Calu3 (cell line): ENCODE measurements around the gene ULBP3. TPM values are rescaled to one million over a fixed set of nuclear protein-coding genes. Genes with fewer than 3 reads are reported as not detected.
"Not testable (repeated sequence)": the region's sequence is repeated elsewhere in the genome, so short reads cannot be mapped to it uniquely, and the experiment has no call there.

Source experiments
- BruUV-seq: library from RNA; stranded (reverse); fragments of 400-500 nt; replicated peaks from 2 replicates; lab custom pipeline; 2021; lab: Mats Ljungman, UMichigan
- CTCF ChIA-PET: fragments of 300-600 bp; sonication (Branson Sonifier 250); formaldehyde crosslinking; loops from one replicate; lab custom pipeline; 2022; ENCODE audit warnings: antibody characterized with exemption; lab: Charles Lee
- DNase-seq: peaks from one replicate; pipeline ENCODE4 v3.0.0; 2022
- H3K27ac Mint-ChIP-seq: one replicate; pipeline ENCODE4 v1.8.0; 2022; ENCODE audit warnings: mixed read lengths; ENCODE audit not compliant: unreplicated experiment
- H3K27me3 Mint-ChIP-seq: one replicate; pipeline ENCODE4 v1.8.0; 2022; ENCODE audit warnings: mixed read lengths; ENCODE audit not compliant: unreplicated experiment
- H3K36me3 Mint-ChIP-seq: one replicate; pipeline ENCODE4 v1.8.0; 2022; ENCODE audit warnings: mild to moderate bottlenecking, moderate library complexity, mixed read lengths; ENCODE audit not compliant: insufficient read depth, unreplicated experiment
- H3K4me1 Mint-ChIP-seq: one replicate; pipeline ENCODE4 v1.8.0; 2022; ENCODE audit warnings: mild to moderate bottlenecking, low read depth, mixed read lengths; ENCODE audit not compliant: unreplicated experiment
- H3K4me3 Mint-ChIP-seq: one replicate; pipeline ENCODE4 v1.8.0; 2022; ENCODE audit warnings: mild to moderate bottlenecking, low read depth, moderate library complexity, mixed read lengths; ENCODE audit not compliant: unreplicated experiment
- H3K9me3 Mint-ChIP-seq: one replicate; pipeline ENCODE4 v1.8.0; 2022; ENCODE audit warnings: low read depth, mixed read lengths; ENCODE audit not compliant: unreplicated experiment
- intact Hi-C: fragments of 100-400 bp; cut with micrococcal nuclease; formaldehyde crosslinking; loops from one replicate; pipeline ENCODE4 v1.10.0; 2022; ENCODE audit not compliant: unreplicated experiment
- total RNA-seq: library from RNA; stranded (reverse); gene quantifications from 2 replicates; pipeline ENCODE4 v1.2.3, GENCODE V29; 2022
- TF ChIP-seq, protein P1 (sequence below): fragments of 200-600 bp; IDR thresholded peaks from one replicate; pipeline ENCODE4 v1.8.0; 2022; ENCODE audit warnings: antibody characterized with exemption; ENCODE audit not compliant: unreplicated experiment

ULBP3 gene
- total RNA-seq, 1 experiment from 2014 or later, result 8.4 TPM

DNA sequence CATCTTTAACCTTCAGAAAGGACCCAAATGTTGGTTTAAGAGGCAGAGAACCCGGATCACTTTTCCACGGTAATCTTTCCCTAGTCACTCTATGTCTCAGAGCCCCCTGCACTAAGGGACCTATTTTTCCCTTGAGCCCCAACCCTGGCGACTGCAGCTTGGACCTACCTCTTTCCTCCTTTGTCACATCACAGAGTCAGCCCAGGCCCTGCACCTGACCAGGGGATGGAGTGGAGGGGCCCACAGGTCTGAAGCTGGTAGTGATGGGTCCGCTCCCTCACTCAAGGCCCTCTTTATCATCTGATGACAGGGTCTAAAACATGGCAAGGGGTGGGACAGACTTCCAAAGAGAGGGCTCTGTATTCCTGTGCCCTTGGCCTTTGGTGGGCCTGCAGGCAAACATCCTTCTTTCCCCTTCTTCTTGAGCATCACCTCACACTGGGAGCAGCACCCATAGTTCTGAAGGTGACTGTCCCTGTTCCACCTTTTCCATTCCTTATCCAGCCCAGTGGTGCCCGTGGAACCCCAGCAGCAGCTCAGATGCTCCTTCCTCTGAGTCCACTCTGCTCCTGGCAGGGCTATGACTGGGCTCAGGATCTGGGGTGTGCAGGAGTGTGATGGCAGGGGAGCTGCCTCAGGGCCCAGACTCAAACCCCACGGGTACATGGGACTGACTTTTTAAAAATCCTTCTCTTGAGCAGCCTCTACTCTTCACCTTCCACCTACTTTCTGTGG is 49.9 kb downstream of the ULBP3 start:
- no peak overlapping the region for H3K27ac Mint-ChIP-seq
- H3K4me1 Mint-ChIP-seq, result peaks cover 10% of the 10 kb centered on the region
- no peak overlapping the region for H3K4me3 Mint-ChIP-seq
- H3K27me3 Mint-ChIP-seq, result peaks cover 35% of the 10 kb centered on the region
- no peaks in the 10 kb centered on the region for H3K36me3 Mint-ChIP-seq
- CTCF ChIA-PET, result no interaction called here
- DNase-seq, result no peak
- no peaks in the 10 kb centered on the region for H3K9me3 Mint-ChIP-seq
- intact Hi-C loops, result loop anchor here (5.0 kb wide), 1 partner anchor 187 kb away; no protein-coding TSS in a partner anchor
- BruUV-seq, result no TSS peak
- TF ChIP-seq, protein P1, sequence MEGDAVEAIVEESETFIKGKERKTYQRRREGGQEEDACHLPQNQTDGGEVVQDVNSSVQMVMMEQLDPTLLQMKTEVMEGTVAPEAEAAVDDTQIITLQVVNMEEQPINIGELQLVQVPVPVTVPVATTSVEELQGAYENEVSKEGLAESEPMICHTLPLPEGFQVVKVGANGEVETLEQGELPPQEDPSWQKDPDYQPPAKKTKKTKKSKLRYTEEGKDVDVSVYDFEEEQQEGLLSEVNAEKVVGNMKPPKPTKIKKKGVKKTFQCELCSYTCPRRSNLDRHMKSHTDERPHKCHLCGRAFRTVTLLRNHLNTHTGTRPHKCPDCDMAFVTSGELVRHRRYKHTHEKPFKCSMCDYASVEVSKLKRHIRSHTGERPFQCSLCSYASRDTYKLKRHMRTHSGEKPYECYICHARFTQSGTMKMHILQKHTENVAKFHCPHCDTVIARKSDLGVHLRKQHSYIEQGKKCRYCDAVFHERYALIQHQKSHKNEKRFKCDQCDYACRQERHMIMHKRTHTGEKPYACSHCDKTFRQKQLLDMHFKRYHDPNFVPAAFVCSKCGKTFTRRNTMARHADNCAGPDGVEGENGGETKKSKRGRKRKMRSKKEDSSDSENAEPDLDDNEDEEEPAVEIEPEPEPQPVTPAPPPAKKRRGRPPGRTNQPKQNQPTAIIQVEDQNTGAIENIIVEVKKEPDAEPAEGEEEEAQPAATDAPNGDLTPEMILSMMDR, result no peak

DNA sequence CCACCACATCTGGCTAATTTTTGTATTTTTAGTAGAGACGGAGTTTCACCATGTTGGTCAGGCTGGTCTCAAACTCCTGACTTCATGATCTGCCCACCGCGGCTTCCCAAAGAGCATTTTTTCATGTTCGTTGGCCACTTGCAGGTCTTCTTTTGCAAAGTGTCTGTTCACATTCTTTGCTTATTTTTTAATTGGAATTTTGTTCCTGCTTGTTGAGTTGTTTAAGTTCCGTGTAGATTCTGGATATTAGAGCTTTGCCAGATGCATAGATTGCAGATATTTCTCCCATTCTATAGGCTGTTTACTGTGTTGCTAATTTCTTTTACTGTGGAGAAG is 51.8 kb downstream of the ULBP3 start:
- not testable (repeated sequence) for H3K27ac Mint-ChIP-seq, DNase-seq, H3K36me3 Mint-ChIP-seq, H3K9me3 Mint-ChIP-seq, H3K4me3 Mint-ChIP-seq, BruUV-seq
- CTCF ChIA-PET, result interaction anchor here (0.6 to 1.0 kb wide), 4 partner anchors 8 to 378 kb away, joined by 3 to 5 read pairs (median 4); partner anchors contain the start of gene RAET1L
- Mint-ChIP-seq H3K27me3 (peaks cover 49% of the 10 kb centered on the region), H3K4me1 (peaks cover 10% of the 10 kb centered on the region)
- intact Hi-C loops, result loop anchor here (2.0 to 5.0 kb wide), 2 partner anchors 82 to 185 kb away; no protein-coding TSS in a partner anchor

DNA sequence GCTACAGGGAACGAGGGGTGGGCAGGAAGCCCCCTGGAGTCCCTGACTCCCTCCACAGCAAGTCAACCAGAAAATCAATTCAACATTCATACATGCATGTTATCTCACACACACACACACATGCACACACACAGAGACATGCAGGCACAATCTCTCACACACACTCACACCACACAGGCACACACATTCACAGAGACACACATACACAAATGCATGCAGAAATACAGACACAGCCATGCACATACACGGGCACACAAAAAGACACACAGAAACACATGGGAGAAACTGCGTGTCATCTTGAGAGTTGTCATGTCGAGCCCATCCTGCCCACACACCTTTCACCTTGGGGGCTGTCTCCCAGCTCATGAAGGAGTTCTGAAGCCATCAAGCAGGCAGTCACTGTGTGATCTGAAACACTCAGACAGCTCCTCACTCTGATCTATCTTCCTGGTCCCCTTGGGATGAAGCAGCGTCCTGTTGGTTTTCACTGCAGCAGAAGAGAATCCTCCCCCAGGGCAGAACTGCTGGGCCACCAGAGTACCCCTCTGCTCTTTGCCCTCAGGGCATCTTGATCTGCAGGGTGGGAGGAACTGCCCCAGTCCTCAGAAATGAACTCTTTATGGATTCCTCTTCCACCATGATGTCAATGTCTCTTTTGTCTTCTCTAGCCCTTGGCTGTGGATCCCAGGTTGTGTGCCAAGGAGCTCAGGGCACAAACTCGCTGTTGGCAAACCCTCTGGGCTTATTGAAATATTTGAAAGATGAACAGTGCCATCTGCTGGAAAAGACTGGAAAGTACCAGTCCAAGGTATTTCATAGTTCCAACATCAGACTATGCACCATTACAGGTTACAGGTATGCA is 52.4 kb downstream of the ULBP3 start:
- CTCF ChIA-PET, result interaction anchor here (0.6 to 1.0 kb wide), 4 partner anchors 9 to 378 kb away, joined by 3 to 5 read pairs (median 4); partner anchors contain the start of gene RAET1L
- Mint-ChIP-seq H3K36me3 (no peaks in the 10 kb centered on the region), H3K4me3 (no peak overlapping the region), H3K4me1 (peaks cover 10% of the 10 kb centered on the region), H3K27me3 (peaks cover 49% of the 10 kb centered on the region), H3K27ac (no peak overlapping the region), H3K9me3 (no peaks in the 10 kb centered on the region)
- TF ChIP-seq, protein P1, result no peak
- no TSS peak for BruUV-seq
- peak; percentile 43 for DNase-seq
- intact Hi-C loops, result loop anchor here (2.0 to 5.0 kb wide), 2 partner anchors 82 to 184 kb away; no protein-coding TSS in a partner anchor

DNA sequence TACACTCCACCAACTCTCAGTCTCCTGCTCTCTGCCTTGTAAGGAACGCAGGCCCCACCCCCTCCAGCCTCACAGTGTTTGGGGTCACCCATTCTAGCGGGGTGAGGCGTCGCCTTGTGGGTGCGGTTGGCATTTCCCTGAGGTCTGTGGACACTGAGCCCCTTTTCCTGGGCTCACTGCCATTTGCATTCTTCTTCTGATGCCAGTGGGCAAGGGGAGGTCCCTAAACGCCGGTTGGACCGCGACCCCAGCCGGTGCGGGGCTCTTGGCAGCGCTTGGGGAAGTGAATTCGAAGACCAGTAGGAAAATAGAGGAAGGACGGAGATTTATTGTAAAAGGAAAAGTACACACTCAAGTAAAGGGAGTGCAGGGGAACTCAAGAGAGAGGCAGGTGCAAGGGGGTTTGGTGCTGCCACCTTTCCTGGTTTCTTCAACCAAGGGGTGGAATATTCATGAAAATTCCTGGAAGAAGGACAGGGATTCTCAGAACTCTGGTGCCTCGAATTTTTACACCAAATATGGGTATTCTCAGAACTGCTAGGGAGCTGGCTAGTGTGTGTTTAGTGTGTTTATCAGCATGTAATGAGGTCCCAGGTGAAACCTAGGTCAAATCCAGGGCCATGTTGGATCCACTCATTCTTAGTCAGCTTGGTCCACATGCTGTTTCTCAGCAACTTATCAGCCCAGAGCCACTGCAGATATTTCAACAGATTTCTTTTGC is 53.5 kb downstream of the ULBP3 start:
- Mint-ChIP-seq H3K27me3 (peaks cover 52% of the 10 kb centered on the region), H3K4me1 (peaks cover 10% of the 10 kb centered on the region)
- H3K27ac Mint-ChIP-seq, DNase-seq, H3K9me3 Mint-ChIP-seq, BruUV-seq, CTCF ChIA-PET, H3K4me3 Mint-ChIP-seq, H3K36me3 Mint-ChIP-seq: not testable (repeated sequence)
- intact Hi-C loops, result loop anchor here (2.0 to 5.0 kb wide), 2 partner anchors 81 to 183 kb away; no protein-coding TSS in a partner anchor

DNA sequence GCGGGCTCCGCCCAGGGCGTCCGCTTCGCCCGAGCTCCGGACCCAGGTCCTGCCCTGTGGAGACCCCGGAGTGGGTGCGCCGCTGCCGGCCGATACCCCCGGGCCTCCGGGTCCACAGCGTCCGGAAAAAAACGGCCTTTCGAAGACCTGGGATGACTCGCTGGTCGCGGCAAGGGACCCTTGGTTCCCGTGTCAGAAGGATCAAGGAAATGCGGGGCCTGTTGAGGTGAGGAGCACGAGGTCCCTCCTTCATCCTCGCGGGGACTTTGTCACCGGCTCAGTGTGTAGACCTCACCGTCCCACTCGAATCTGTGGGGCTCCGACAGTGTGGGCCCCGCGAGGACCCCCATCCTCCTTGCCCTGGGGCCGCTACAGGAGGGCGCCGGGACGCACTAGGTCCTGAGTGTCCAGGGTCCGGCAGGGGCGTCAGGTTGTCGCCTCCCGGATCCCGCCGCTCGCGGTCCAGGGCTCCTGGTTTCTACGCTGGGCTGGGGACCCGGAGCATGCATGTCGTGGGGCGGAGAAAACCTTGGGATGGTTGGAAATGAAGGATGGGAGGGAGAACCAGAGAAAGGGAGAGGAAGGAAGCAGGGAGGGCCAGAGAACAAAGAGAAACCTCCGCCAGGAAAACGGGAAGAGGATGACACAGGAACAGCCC is 54.2 kb downstream of the ULBP3 start:
- BruUV-seq, H3K27ac Mint-ChIP-seq, DNase-seq, H3K4me3 Mint-ChIP-seq, H3K9me3 Mint-ChIP-seq, CTCF ChIA-PET, H3K36me3 Mint-ChIP-seq: not testable (repeated sequence)
- Mint-ChIP-seq H3K4me1 (peaks cover 10% of the 10 kb centered on the region), H3K27me3 (peaks cover 59% of the 10 kb centered on the region)
- intact Hi-C loops, result loop anchor here (5.0 kb wide), 1 partner anchor 182 kb away; no protein-coding TSS in a partner anchor

DNA sequence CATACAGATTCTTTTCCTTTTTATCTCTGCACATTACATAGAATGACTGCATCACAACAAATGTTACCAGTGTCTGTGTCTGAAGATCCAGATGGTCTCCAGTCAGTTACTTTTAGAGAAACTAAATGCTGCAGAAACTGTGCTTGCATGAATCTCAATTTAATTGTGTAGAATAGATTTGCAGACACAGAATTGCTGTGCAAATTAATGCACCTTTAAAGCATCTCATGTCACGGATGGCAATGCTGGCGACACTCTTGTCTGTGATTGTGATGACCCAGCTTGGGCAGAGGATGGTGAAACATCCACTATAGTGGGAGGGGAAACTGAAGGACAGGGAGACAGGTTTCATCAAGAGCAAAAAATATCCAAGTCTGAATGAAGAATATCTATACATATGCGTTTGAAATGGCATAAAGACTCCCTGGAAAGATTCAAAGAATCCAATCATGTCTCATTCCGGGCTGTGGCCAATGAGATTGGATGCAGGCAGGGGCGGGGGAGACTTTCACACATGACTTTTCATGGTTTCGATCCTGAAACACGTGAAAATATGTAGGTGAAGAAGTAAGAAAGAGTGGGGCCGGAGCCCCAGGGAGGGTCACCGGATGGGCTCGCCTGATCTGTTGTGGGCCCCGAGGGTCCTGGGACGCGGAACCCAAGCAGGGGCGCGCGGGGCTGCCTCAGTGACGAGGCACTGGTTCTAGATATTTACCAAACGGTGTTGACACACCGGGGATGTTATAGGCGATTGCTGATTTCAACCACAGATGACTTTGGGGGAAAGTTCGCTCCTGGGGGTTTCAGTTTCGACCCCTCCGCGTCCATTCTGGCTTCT is 54.9 kb downstream of the ULBP3 start:
- H3K4me1 Mint-ChIP-seq, result peaks cover 10% of the 10 kb centered on the region
- DNase-seq, CTCF ChIA-PET, H3K27ac Mint-ChIP-seq, H3K9me3 Mint-ChIP-seq, H3K36me3 Mint-ChIP-seq, intact Hi-C loops, BruUV-seq: not testable (repeated sequence)
- H3K27me3 Mint-ChIP-seq, result peaks cover 64% of the 10 kb centered on the region
- H3K4me3 Mint-ChIP-seq, result peak overlapping the region; percentile 50
